DND-41 (cell line): ENCODE results near the gene LPIN1.

Source experiments
- ATAC-seq: fragments of 200-7000 bp; cut with Tn5 transposase; 3 replicates; pipeline ENCODE4 v1.9.1; 2021; ENCODE audit warnings: low read depth; ENCODE audit not compliant: insufficient read depth
- DNase-seq: peaks from one replicate; pipeline ENCODE4 v3.0.0-alpha.2; 2020
- H2AFZ ChIP-seq: 2 replicates; pipeline ENCODE4 v1.6.0; 2012; ENCODE audit warnings: low read depth, low read length
- H3K27ac ChIP-seq: 2 replicates; pipeline ENCODE4 v1.5.1; 2012; ENCODE audit warnings: low read length, inconsistent platforms
- H3K27me3 ChIP-seq: fragments of 200-600 bp; sonication (generic); 2 replicates; pipeline ENCODE4 v1.6.0; 2012; ENCODE audit warnings: low read length, mild to moderate bottlenecking, inconsistent platforms; ENCODE audit not compliant: insufficient read depth, poor library complexity
- H3K36me3 ChIP-seq: 2 replicates; pipeline ENCODE4 v1.5.1; 2012; ENCODE audit warnings: low read length, inconsistent platforms; ENCODE audit not compliant: insufficient read depth
- H3K4me1 ChIP-seq: 2 replicates; pipeline ENCODE4 v1.5.1; 2012; ENCODE audit warnings: mild to moderate bottlenecking, low read length; ENCODE audit not compliant: insufficient read depth
- H3K4me2 ChIP-seq: 2 replicates; pipeline ENCODE4 v1.6.0; 2012; ENCODE audit warnings: mild to moderate bottlenecking, moderate library complexity, low read length, inconsistent platforms; ENCODE audit not compliant: insufficient read depth
- H3K4me3 ChIP-seq, 2 experiments: fragments of 200-600 bp in 1 of 2; shearing (Covaris generic) in 1 of 2; 2 replicates each; pipeline ENCODE4 v1.5.1; 2012 to 2016; ENCODE audit warnings: inconsistent platforms in 2 of 2, low read length in 2 of 2, mild to moderate bottlenecking in 2 of 2, low read depth in 1 of 2, moderate library complexity in 1 of 2
- H3K79me2 ChIP-seq: 2 replicates; pipeline ENCODE4 v1.6.0; 2012; ENCODE audit warnings: low read length, inconsistent platforms; ENCODE audit not compliant: insufficient read depth
- H3K9ac ChIP-seq: 2 replicates; pipeline ENCODE4 v1.6.0; 2012; ENCODE audit warnings: low read depth, mild to moderate bottlenecking, inconsistent platforms, low read length, moderate library complexity
- H3K9me3 ChIP-seq: 2 replicates; pipeline ENCODE4 v1.5.1; 2012; ENCODE audit warnings: low read length, moderate library complexity, mild to moderate bottlenecking, inconsistent platforms; ENCODE audit not compliant: insufficient read depth, severe bottlenecking
- H4K20me1 ChIP-seq: 2 replicates; pipeline ENCODE4 v1.6.0; 2012; ENCODE audit warnings: low read length; ENCODE audit not compliant: insufficient read depth
- CTCF ChIP-seq: IDR thresholded peaks from 2 replicates; pipeline ENCODE4 v1.5.1; 2012; ENCODE audit warnings: borderline replicate concordance, low read length, moderate library complexity, mild to moderate bottlenecking; ENCODE audit not compliant: poor library complexity, severe bottlenecking; ENCODE audit errors: extremely low read depth
- EZH2 ChIP-seq: IDR thresholded peaks from 3 replicates; pipeline ENCODE4 v1.6.1; 2012; ENCODE audit warnings: borderline replicate concordance, low read depth, mild to moderate bottlenecking, moderate library complexity, low read length, inconsistent platforms; ENCODE audit not compliant: severe bottlenecking

Gene LPIN1

GRCh38 chr2:11872948-11873269 lies 126.5 kb downstream of the LPIN1 start:
- no peak overlapping the region for H3K27ac ChIP-seq
- TF ChIP-seq CTCF, result no peak
- TF ChIP-seq EZH2, result no peak
- H3K4me2 ChIP-seq, result no peak overlapping the region
- H3K4me1 ChIP-seq, result no peaks in the 10 kb centered on the region
- H4K20me1 ChIP-seq, result no peaks in the 10 kb centered on the region
- no peak overlapping the region for H2AFZ ChIP-seq
- DNase-seq (no peak), ATAC-seq (no peak)
- H3K27me3 ChIP-seq, result no peaks in the 10 kb centered on the region
- H3K9me3 ChIP-seq, result no peaks in the 10 kb centered on the region
- no peaks in the 10 kb centered on the region for H3K36me3 ChIP-seq
- no peaks in the 10 kb centered on the region for H3K79me2 ChIP-seq
- no peak overlapping the region for H3K9ac ChIP-seq
- no peak overlapping the region for H3K4me3 ChIP-seq

GRCh38 chr2:11873356-11874154 lies 127.1 kb downstream of the LPIN1 start:
- no peak for DNase-seq
- no peak overlapping the region for H3K4me3 ChIP-seq
- no peak overlapping the region for H3K4me2 ChIP-seq
- H3K36me3 ChIP-seq, result no peaks in the 10 kb centered on the region
- no peak overlapping the region for H3K27ac ChIP-seq
- no peak overlapping the region for H2AFZ ChIP-seq
- no peaks in the 10 kb centered on the region for H3K27me3 ChIP-seq
- peaks cover 5% of the 10 kb centered on the region for H3K4me1 ChIP-seq
- H3K79me2 ChIP-seq, result no peaks in the 10 kb centered on the region
- TF ChIP-seq CTCF (no peak), EZH2 (no peak)
- H3K9ac ChIP-seq, result no peak overlapping the region
- H3K9me3 ChIP-seq, result no peaks in the 10 kb centered on the region
- no peaks in the 10 kb centered on the region for H4K20me1 ChIP-seq
- ATAC-seq, result no peak

DNA sequence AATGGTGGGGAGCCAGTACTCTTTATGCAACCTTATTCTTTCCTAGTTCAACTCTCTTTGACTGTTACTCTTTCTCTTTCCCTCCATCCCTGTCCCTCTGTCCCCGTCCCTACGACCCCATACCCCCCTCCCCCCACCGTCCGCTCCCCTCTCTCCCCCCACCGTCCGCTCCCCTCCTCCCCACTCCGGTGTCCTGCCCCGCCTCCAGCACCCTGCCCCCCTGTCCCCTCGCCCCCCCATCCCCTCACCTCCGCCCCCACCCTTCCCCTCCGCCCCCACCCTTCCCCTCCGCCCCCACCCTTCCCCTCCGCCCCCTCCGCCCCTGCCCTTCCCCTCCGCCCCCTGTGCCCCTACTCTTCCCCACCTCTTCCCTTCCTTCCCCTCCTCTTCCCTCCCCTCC lies 128.4 kb downstream of the LPIN1 start:
- H4K20me1 ChIP-seq, result no peaks in the 10 kb centered on the region
- H3K9ac ChIP-seq, result no peak overlapping the region
- no peak overlapping the region for H3K27ac ChIP-seq
- no peaks in the 10 kb centered on the region for H3K36me3 ChIP-seq
- H3K79me2 ChIP-seq, result no peaks in the 10 kb centered on the region
- ATAC-seq (no peak), DNase-seq (no peak)
- no peaks in the 10 kb centered on the region for H3K9me3 ChIP-seq
- H3K4me2 ChIP-seq, result no peak overlapping the region
- TF ChIP-seq EZH2 (no peak), CTCF (no peak)
- peaks cover 18% of the 10 kb centered on the region for H3K4me1 ChIP-seq
- no peaks in the 10 kb centered on the region for H3K27me3 ChIP-seq
- H2AFZ ChIP-seq, result no peak overlapping the region
- no peak overlapping the region for H3K4me3 ChIP-seq
